Measurements from ENCODE around the gene ACP2. TPM values are rescaled to one million over a fixed set of nuclear protein-coding genes. Genes with fewer than 3 reads are reported as not detected.

The ACP2 gene
- total and polyA plus RNA-seq, 9 of the 15 experiments (the other 6 are each of a cell fraction or from before 2014, with no cell fraction given) = 1.9 to 20.0 (median 11.6) TPM

GRCh38 chr11:47248664-47249377, at the start of gene ACP2 (continued):
- peak; percentile 74 to 87 for TF ChIP-seq MNT (conservative IDR thresholded peaks at IDR 0.05)
- peak; percentile 84 for TF ChIP-seq NR2C2 (CRISPR knock-in tag; IDR thresholded peaks at IDR 0.05)
- TF ChIP-seq NR2C2 (tag; IDR thresholded peaks at IDR 0.05) = peak; percentile 97
- TF ChIP-seq HSF4 (CRISPR knock-in tag; IDR thresholded peaks at IDR 0.05; ENCODE audit: borderline replicate concordance) = no peak
- peak in 1 of 2 experiments; percentile 30; a peak in 1 of 4 replicates for TF ChIP-seq NRF1 (conservative IDR thresholded peaks at IDR 0.05 in 1 of 2, IDR thresholded peaks at IDR 0.05 in 1 of 2)
- TF ChIP-seq SNRNP70 (optimal IDR thresholded peaks at IDR 0.05; ENCODE audit: low read depth, low read length) = no peak
- peak; percentile 76 for TF ChIP-seq NFIC (IDR thresholded peaks at IDR 0.05)
- TF ChIP-seq U2AF1 (optimal IDR thresholded peaks at IDR 0.05; ENCODE audit: low read depth, low read length) = no peak
- peak; percentile 64; the same call in 1 of the 2 replicates for TF ChIP-seq POLR2H (tag; IDR thresholded peaks at IDR 0.05; ENCODE audit: low read depth)
- TF ChIP-seq, protein P1, sequence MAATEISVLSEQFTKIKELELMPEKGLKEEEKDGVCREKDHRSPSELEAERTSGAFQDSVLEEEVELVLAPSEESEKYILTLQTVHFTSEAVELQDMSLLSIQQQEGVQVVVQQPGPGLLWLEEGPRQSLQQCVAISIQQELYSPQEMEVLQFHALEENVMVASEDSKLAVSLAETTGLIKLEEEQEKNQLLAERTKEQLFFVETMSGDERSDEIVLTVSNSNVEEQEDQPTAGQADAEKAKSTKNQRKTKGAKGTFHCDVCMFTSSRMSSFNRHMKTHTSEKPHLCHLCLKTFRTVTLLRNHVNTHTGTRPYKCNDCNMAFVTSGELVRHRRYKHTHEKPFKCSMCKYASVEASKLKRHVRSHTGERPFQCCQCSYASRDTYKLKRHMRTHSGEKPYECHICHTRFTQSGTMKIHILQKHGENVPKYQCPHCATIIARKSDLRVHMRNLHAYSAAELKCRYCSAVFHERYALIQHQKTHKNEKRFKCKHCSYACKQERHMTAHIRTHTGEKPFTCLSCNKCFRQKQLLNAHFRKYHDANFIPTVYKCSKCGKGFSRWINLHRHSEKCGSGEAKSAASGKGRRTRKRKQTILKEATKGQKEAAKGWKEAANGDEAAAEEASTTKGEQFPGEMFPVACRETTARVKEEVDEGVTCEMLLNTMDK (IDR thresholded peaks at IDR 0.05; ENCODE audit: borderline replicate concordance, insufficient read depth, low read depth, low read length, poor library complexity, severe bottlenecking) = peak; percentile 78
- TF ChIP-seq ZNF124 (CRISPR knock-in tag; IDR thresholded peaks at IDR 0.05) = no peak
- no peak for TF ChIP-seq ZNF445 (CRISPR knock-in tag; IDR thresholded peaks at IDR 0.05; ENCODE audit: low read depth)
- no peak for TF ChIP-seq HOMEZ (CRISPR knock-in tag; IDR thresholded peaks at IDR 0.05)
- TF ChIP-seq RNF2 (IDR thresholded peaks at IDR 0.05) = peak; percentile 63
- TF ChIP-seq ZNF184 (CRISPR knock-in tag; IDR thresholded peaks at IDR 0.05) = no peak
- TF ChIP-seq, protein P2, sequence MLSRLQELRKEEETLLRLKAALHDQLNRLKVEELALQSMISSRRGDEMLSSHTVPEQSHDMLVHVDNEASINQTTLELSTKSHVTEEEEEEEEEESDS (CRISPR knock-in tag; IDR thresholded peaks at IDR 0.05) = no peak
- TF ChIP-seq SIX5 (IDR thresholded peaks at IDR 0.05; ENCODE audit: borderline replicate concordance in 1 of 2, insufficient read depth in 1 of 2, low read depth in 1 of 2, low read length in 2 of 2) = peak; percentile 89
- no peak; the same call in 1 of the 2 replicates for TF ChIP-seq CBFA2T3 (IDR thresholded peaks at IDR 0.05)
- TF ChIP-seq CSDE1 (IDR thresholded peaks at IDR 0.05) = peak; percentile 75 to 96; a peak in 3 of 4 replicates
- TF ChIP-seq BCOR (IDR thresholded peaks at IDR 0.05) = no peak
- TF ChIP-seq RBM34 (IDR thresholded peaks at IDR 0.05; ENCODE audit: borderline replicate concordance, insufficient read depth, low read length) = no peak
- 0 out of 2 replicates have a peak, but pooled peaks have one; percentile 3 for TF ChIP-seq NR2F6 (CRISPR knock-in tag; IDR thresholded peaks at IDR 0.05)
- TF ChIP-seq NCOA2 (IDR thresholded peaks at IDR 0.05; ENCODE audit: partially characterized antibody in 2 of 2) = no peak
- TF ChIP-seq XRCC4 (IDR thresholded peaks at IDR 0.05; ENCODE audit: extremely low read depth, insufficient read depth, insufficient read length) = no peak
- TF ChIP-seq ARHGAP35 (IDR thresholded peaks at IDR 0.05; ENCODE audit: partially characterized antibody) = no peak

Measured in K562 (cell line).